ENCODE results near the gene LPCAT4. TPM values are rescaled to one million over a fixed set of nuclear protein-coding genes. Genes with fewer than 3 reads are reported as not detected.
A peak's percentile ranks its signal among the peaks of the same experiment; 100 is the strongest.
"Not testable (repeated sequence)": the region's sequence is repeated elsewhere in the genome, so short reads cannot be mapped to it uniquely, and the experiment has no call there.

The LPCAT4 gene
- total and polyA plus RNA-seq, 2 experiments from 2014 or later = 162 to 172 TPM

- H3K4me1 ChIP-seq (ENCODE audit: low read depth) = peaks cover 23% of the 10 kb centered on the region
- H3K27me3 ChIP-seq = no peaks in the 10 kb centered on the region
- no peaks in the 10 kb centered on the region for H3K36me3 ChIP-seq
- no peaks in the 10 kb centered on the region for H3K9me3 ChIP-seq (ENCODE audit: low read depth)
- no peak for TF ChIP-seq CTCF (IDR thresholded peaks at IDR 0.05; ENCODE audit: low read depth, low read length)
- no peak overlapping the region for H3K4me3 ChIP-seq
- peak overlapping the region; percentile 25 for H3K27ac ChIP-seq
- DNase-seq (ENCODE audit: low read depth in 1 of 2, low spot score in 1 of 2) = no peak
Measured at GRCh38 chr15:34348735-34349300, 18.2 kb downstream of the LPCAT4 start.

GRCh38 chr15:34347951-34348638 is 18.9 kb downstream of the LPCAT4 start:
- Histone ChIP-seq H3K4me3 (no peak overlapping the region), H3K27me3 (no peaks in the 10 kb centered on the region), H3K27ac (no peak overlapping the region), H3K36me3 (no peaks in the 10 kb centered on the region), H3K4me1 (ENCODE audit: low read depth) (peaks cover 19% of the 10 kb centered on the region), H3K9me3 (ENCODE audit: low read depth) (no peaks in the 10 kb centered on the region)
- TF ChIP-seq CTCF (IDR thresholded peaks at IDR 0.05; ENCODE audit: low read depth, low read length) = no peak
- DNase-seq (ENCODE audit: low read depth in 1 of 2, low spot score in 1 of 2) = no peak

- Histone ChIP-seq H3K4me3 (peak within 1 kb of the TSS; percentile 85), H3K36me3 (no peaks in the 10 kb centered on the region), H3K27me3 (no peaks in the 10 kb centered on the region), H3K9me3 (ENCODE audit: low read depth) (no peaks in the 10 kb centered on the region), H3K27ac (peak within 1 kb of the TSS; percentile 89), H3K4me1 (ENCODE audit: low read depth) (no peaks in the 10 kb centered on the region)
- TF ChIP-seq CTCF (IDR thresholded peaks at IDR 0.05; ENCODE audit: low read depth, low read length) = peak; percentile 93
- DNase-seq (ENCODE audit: low read depth in 1 of 2, low spot score in 1 of 2) = peak; percentile 95
Measured at GRCh38 chr15:34342737-34343575, 24.0 kb downstream of the LPCAT4 start, which contains the start of the genes NOP10 and NUTM1. TSS of gene NOP10 (minus strand) at chr15:34343136. CDS start at chr15:34343073, 63 bp downstream. TSS of gene NUTM1 (plus strand) at chr15:34343315. CDS start at chr15:34343697, 382 bp downstream.

GRCh38 chr15:34342213-34342736 is 24.7 kb downstream of the LPCAT4 start:
- H3K27ac ChIP-seq = peak overlapping the region; percentile 89
- DNase-seq (ENCODE audit: low read depth in 1 of 2, low spot score in 1 of 2); H3K36me3 ChIP-seq; H3K9me3 ChIP-seq (ENCODE audit: low read depth); H3K4me1 ChIP-seq (ENCODE audit: low read depth); H3K27me3 ChIP-seq: not testable (repeated sequence)
- H3K4me3 ChIP-seq = peak overlapping the region; percentile 85

- no peak for TF ChIP-seq CTCF (IDR thresholded peaks at IDR 0.05; ENCODE audit: low read depth, low read length)
- H3K4me3 ChIP-seq = peak overlapping the region; percentile 85
- no peak overlapping the region for H3K27ac ChIP-seq
- no peak for DNase-seq (ENCODE audit: low read depth in 1 of 2, low spot score in 1 of 2)
- peaks cover 5% of the 10 kb centered on the region for H3K4me1 ChIP-seq (ENCODE audit: low read depth)
- H3K9me3 ChIP-seq (ENCODE audit: low read depth) = no peaks in the 10 kb centered on the region
- no peaks in the 10 kb centered on the region for H3K27me3 ChIP-seq
- H3K36me3 ChIP-seq = no peaks in the 10 kb centered on the region
Measured at GRCh38 chr15:34341381-34342212, 25.4 kb downstream of the LPCAT4 start.
